ENCODE data around the gene LYST.

The LYST gene

GRCh38 chr1:235866205-235866912 lies at the start of gene LYST:
LYST (minus strand) TSS chr1:235866906; CDS start chr1:235830417, 36,489 bp downstream.
- TF ChIP-seq GATA2 (IDR thresholded peaks at IDR 0.05; ENCODE audit: low read depth, low read length) = no peak
- no peak for TF ChIP-seq GATA3 (IDR thresholded peaks at IDR 0.05; ENCODE audit: low read depth, low read length)

- TF ChIP-seq GATA2 (IDR thresholded peaks at IDR 0.05; ENCODE audit: low read depth, low read length) (no peak), GATA3 (IDR thresholded peaks at IDR 0.05; ENCODE audit: low read depth, low read length) (no peak)
Observed at GRCh38 chr1:235913311-235913710, 46.6 kb upstream of the LYST start.

GRCh38 chr1:235911876-235912275 lies 45.2 kb upstream of the LYST start:
- TF ChIP-seq GATA3 (IDR thresholded peaks at IDR 0.05; ENCODE audit: low read depth, low read length) (no peak), GATA2 (IDR thresholded peaks at IDR 0.05; ENCODE audit: low read depth, low read length) (no peak)

GRCh38 chr1:235911300-235911662 lies 44.6 kb upstream of the LYST start:
- TF ChIP-seq GATA2 (IDR thresholded peaks at IDR 0.05; ENCODE audit: low read depth, low read length) (no peak), GATA3 (IDR thresholded peaks at IDR 0.05; ENCODE audit: low read depth, low read length) (no peak)

- peak; percentile 42 for TF ChIP-seq GATA2 (IDR thresholded peaks at IDR 0.05; ENCODE audit: low read depth, low read length)
- no peak for TF ChIP-seq GATA3 (IDR thresholded peaks at IDR 0.05; ENCODE audit: low read depth, low read length)
Observed at GRCh38 chr1:235910357-235911299, 43.9 kb upstream of the LYST start.

- no peak for TF ChIP-seq GATA2 (IDR thresholded peaks at IDR 0.05; ENCODE audit: low read depth, low read length)
- TF ChIP-seq GATA3 (IDR thresholded peaks at IDR 0.05; ENCODE audit: low read depth, low read length) = no peak
Observed at GRCh38 chr1:235908742-235909520, 42.2 kb upstream of the LYST start.

GRCh38 chr1:235907897-235908240 lies 41.2 kb upstream of the LYST start:
- no peak for TF ChIP-seq GATA2 (IDR thresholded peaks at IDR 0.05; ENCODE audit: low read depth, low read length)
- TF ChIP-seq GATA3 (IDR thresholded peaks at IDR 0.05; ENCODE audit: low read depth, low read length) = no peak

- no peak for TF ChIP-seq GATA2 (IDR thresholded peaks at IDR 0.05; ENCODE audit: low read depth, low read length)
- no peak for TF ChIP-seq GATA3 (IDR thresholded peaks at IDR 0.05; ENCODE audit: low read depth, low read length)
Observed at GRCh38 chr1:235907187-235907896, 40.6 kb upstream of the LYST start.

- TF ChIP-seq GATA2 (IDR thresholded peaks at IDR 0.05; ENCODE audit: low read depth, low read length) (no peak), GATA3 (IDR thresholded peaks at IDR 0.05; ENCODE audit: low read depth, low read length) (no peak)
Observed at GRCh38 chr1:235906436-235906835, 39.7 kb upstream of the LYST start.

GRCh38 chr1:235902677-235903542 lies 36.2 kb upstream of the LYST start:
- no peak for TF ChIP-seq GATA2 (IDR thresholded peaks at IDR 0.05; ENCODE audit: low read depth, low read length)
- TF ChIP-seq GATA3 (IDR thresholded peaks at IDR 0.05; ENCODE audit: low read depth, low read length) = no peak

- TF ChIP-seq GATA2 (IDR thresholded peaks at IDR 0.05; ENCODE audit: low read depth, low read length) = no peak
- TF ChIP-seq GATA3 (IDR thresholded peaks at IDR 0.05; ENCODE audit: low read depth, low read length) = no peak
Observed at GRCh38 chr1:235901461-235901860, 34.8 kb upstream of the LYST start.

- no peak for TF ChIP-seq GATA3 (IDR thresholded peaks at IDR 0.05; ENCODE audit: low read depth, low read length)
- no peak for TF ChIP-seq GATA2 (IDR thresholded peaks at IDR 0.05; ENCODE audit: low read depth, low read length)
Observed at GRCh38 chr1:235898126-235898525, 31.4 kb upstream of the LYST start.

- TF ChIP-seq GATA3 (IDR thresholded peaks at IDR 0.05; ENCODE audit: low read depth, low read length) = no peak
- TF ChIP-seq GATA2 (IDR thresholded peaks at IDR 0.05; ENCODE audit: low read depth, low read length) = no peak
Observed at GRCh38 chr1:235893840-235894239, 27.1 kb upstream of the LYST start.
